Testis (tissue), 3 donors: ENCODE results near the gene FBP1. TPM values are rescaled to one million over a fixed set of nuclear protein-coding genes. Genes with fewer than 3 reads are reported as not detected.

Experiments used
- DNase-seq: peaks from one replicate; pipeline ENCODE4 v3.0.0-alpha.2; 2019
- H3K27ac ChIP-seq, 2 donors: fragments of 200-600 bp; sonication (generic); one replicate each; pipeline ENCODE4 v1.5.1; 2019
- H3K27me3 ChIP-seq: fragments of 200-600 bp; sonication (generic); one replicate; pipeline ENCODE4 v1.5.1; 2019
- H3K36me3 ChIP-seq: fragments of 200-600 bp; sonication (generic); one replicate; pipeline ENCODE4 v1.5.1; 2017; ENCODE audit warnings: low read depth; ENCODE audit errors: missing control alignments
- H3K4me1 ChIP-seq: fragments of 200-600 bp; sonication (generic); one replicate; pipeline ENCODE4 v1.5.1; 2019
- H3K4me3 ChIP-seq, 2 donors: fragments of 200-600 bp; sonication (generic); one replicate each; pipeline ENCODE4 v1.5.1; 2017 to 2019
- H3K9me3 ChIP-seq: fragments of 200-600 bp; sonication (generic); one replicate; pipeline ENCODE4 v1.5.1; 2017
- CTCF ChIP-seq, 3 experiments: fragments of 450-650 bp in 2 of 3; fragments of 200-600 bp in 1 of 3; sonication (generic) in 1 of 3; IDR thresholded peaks; one replicate each; pipeline ENCODE4 v1.5.1; 2016 to 2019; ENCODE audit warnings: antibody characterized with exemption in 3 of 3, mild to moderate bottlenecking in 2 of 3, moderate library complexity in 1 of 3
- POLR2A ChIP-seq: fragments of 450-650 bp; IDR thresholded peaks from one replicate; pipeline ENCODE4 v1.6.1; 2017; ENCODE audit warnings: antibody characterized with exemption, mild to moderate bottlenecking, moderate library complexity
- WGBS, 2 donors: methylation state at CpG; one replicate each; pipeline ENCODE4 v1.1.5; 2018; 5-methylcytosine and 5-hydroxymethylcytosine counted together
- intact Hi-C: fragments of 100-400 bp; cut with DNase I; formaldehyde crosslinking; loops from one replicate; pipeline ENCODE4 v1.15.1; 2023; ENCODE audit warnings: low total_unique reads
- polyA plus RNA-seq: library from polyadenylated mRNA; stranded (reverse); fragments of 350-450 nt; fragmentation: Illumina TruSeq; extraction: RNeasy Lipid Tissue Mini Kit (QIAGEN cat#74804); gene quantifications from one replicate; pipeline ENCODE4 v1.2.3, GENCODE V29; 2014; ENCODE audit warnings: low read depth, low replicate concordance; ENCODE audit not compliant: insufficient read depth
- total RNA-seq, 2 donors: library from RNA; depleted of rRNA; stranded (reverse); fragments of >200 nt; gene quantifications; one replicate each; pipeline ENCODE4 v1.2.3, GENCODE V29; 2016

Gene FBP1
- total and polyA plus RNA-seq, 3 donors from 2014 or later: 3.8 to 16.2 (median 4.1) TPM

GRCh38 chr9:94606646-94607422 is 32.5 kb downstream of the FBP1 start:
- Histone ChIP-seq H3K4me3 (no peak overlapping the region), H3K4me1 (no peaks in the 10 kb centered on the region), H3K36me3 (no peaks in the 10 kb centered on the region), H3K9me3 (no peaks in the 10 kb centered on the region), H3K27me3 (no peaks in the 10 kb centered on the region), H3K27ac (no peak overlapping the region)
- TF ChIP-seq POLR2A (no peak), CTCF (IDR thresholded peaks at IDR 0.05) (no peak)
- intact Hi-C loops: no loop called here
- 87 to 91% methylated on average over 24 of the region's 24 CpGs for WGBS, 2 donors
- no peak for DNase-seq

- H3K9me3 ChIP-seq: no peaks in the 10 kb centered on the region
- WGBS, 2 donors: 37 to 42% methylated on average over 20 to 21 of the region's 21 CpGs
- H3K27ac ChIP-seq: no peak overlapping the region
- peak; percentile 81 for DNase-seq
- no peaks in the 10 kb centered on the region for H3K36me3 ChIP-seq
- no peaks in the 10 kb centered on the region for H3K4me1 ChIP-seq
- no peak overlapping the region for H3K4me3 ChIP-seq
- peak; percentile 46 to 53 (median 49) for TF ChIP-seq CTCF (IDR thresholded peaks at IDR 0.05)
- TF ChIP-seq POLR2A: no peak
- H3K27me3 ChIP-seq: no peaks in the 10 kb centered on the region
- intact Hi-C loops: no loop called here
These were observed 35.8 kb downstream of the FBP1 start for GRCh38 chr9:94603259-94604160.

- TF ChIP-seq POLR2A: no peak
- Histone ChIP-seq H3K4me3 (no peak overlapping the region), H3K4me1 (no peaks in the 10 kb centered on the region), H3K27me3 (no peaks in the 10 kb centered on the region), H3K36me3 (no peaks in the 10 kb centered on the region), H3K9me3 (no peaks in the 10 kb centered on the region), H3K27ac (no peak overlapping the region)
- intact Hi-C loops: no loop called here
- no peak for DNase-seq
- WGBS, 2 donors: 82 to 89% methylated on average over 6 of the region's 6 CpGs
These were observed 36.7 kb downstream of the FBP1 start for GRCh38 chr9:94602666-94603065.

DNA sequence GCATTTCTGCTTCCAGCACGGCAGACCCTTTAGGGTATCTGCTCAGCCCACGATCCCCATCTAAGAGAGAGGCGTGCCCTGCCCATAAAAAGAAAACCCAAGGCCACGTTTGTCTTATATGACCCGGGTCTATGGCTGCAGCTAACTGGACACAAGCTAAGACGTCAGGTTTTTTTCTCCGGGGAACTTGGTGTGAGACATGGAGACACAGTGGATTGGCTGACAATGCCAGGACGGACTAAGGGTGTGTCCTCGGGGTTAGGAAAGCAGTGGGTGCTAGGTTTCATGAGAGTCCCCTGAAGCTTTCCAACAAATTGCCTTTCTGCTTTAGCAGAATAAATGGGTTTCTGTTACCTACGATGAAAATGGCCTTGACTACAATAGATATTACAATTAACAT is 38.6 kb downstream of the FBP1 start:
- 67 to 72% methylated on average over 10 of the region's 10 CpGs for WGBS, 2 donors
- Histone ChIP-seq H3K27ac (no peak overlapping the region), H3K4me1 (no peaks in the 10 kb centered on the region), H3K36me3 (no peaks in the 10 kb centered on the region), H3K4me3 (no peak overlapping the region), H3K27me3 (no peaks in the 10 kb centered on the region), H3K9me3 (no peaks in the 10 kb centered on the region)
- TF ChIP-seq POLR2A: no peak
- no peak for TF ChIP-seq CTCF (IDR thresholded peaks at IDR 0.05)
- DNase-seq: no peak
- intact Hi-C loops: no loop called here

- Histone ChIP-seq H3K36me3 (no peaks in the 10 kb centered on the region), H3K27ac (no peak overlapping the region), H3K4me3 (no peak overlapping the region), H3K4me1 (no peaks in the 10 kb centered on the region), H3K9me3 (no peaks in the 10 kb centered on the region), H3K27me3 (no peaks in the 10 kb centered on the region)
- DNase-seq: no peak
- intact Hi-C loops: no loop called here
- TF ChIP-seq CTCF (IDR thresholded peaks at IDR 0.05) (no peak), POLR2A (no peak)
- 90% methylated on average over 8 of the region's 8 CpGs for WGBS, 2 donors
These were observed 39.1 kb downstream of the FBP1 start for GRCh38 chr9:94600258-94600657.
